HG02943 (cell line): ENCODE results near the gene SLC12A7.

ENCODE experiments used
- ATAC-seq: cut with Tn5 transposase; IDR thresholded peaks from one replicate; pipeline ENCODE4 v1.9.1; 2021; ENCODE audit warnings: mild to moderate bottlenecking, low read depth, moderate library complexity; ENCODE audit not compliant: unreplicated experiment

Gene SLC12A7

DNA sequence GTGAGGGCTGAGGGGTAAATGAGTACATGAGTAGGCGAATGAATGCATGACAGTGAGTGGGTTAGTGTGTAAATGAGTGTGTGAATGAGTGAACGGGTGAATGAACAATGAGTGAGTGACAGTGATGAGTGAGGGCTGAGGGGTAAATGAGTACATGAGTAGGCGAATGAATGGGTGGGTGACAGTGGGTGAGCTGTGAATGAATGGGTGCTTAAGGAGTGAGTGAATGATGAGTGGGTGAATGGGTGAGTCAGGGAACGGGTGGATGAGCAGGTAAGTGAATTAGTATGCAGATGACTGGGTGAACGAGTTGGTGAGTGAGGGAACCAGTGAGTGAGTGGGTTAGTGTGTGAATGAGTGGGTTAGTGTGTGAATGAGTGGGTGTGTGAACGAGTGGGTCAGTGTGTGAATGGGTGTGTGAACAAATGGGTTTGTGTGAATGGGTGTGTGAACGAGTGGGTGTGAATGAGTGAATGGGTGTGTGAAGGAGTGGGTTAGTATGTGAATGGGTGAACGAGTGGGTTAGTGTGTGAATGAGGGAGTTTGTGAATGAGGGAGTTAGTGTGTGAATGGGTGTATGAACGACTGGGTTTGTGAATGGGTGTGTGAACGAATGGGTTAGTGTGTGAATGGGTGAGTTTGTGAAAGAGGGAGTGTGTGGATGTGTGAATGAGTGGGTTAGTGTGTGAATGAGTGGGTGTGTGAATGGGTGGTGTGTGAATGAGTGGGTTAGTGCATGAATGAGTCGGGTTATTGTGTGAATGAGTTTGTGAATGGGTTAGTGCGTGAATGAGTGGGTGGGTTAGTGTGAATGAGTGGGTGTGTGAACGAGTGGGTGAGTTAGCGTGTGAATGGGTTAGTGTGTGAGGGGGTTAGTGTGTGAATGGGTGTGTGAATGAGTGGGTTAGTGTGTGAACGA, 70.4 kb downstream of the SLC12A7 start:
- ATAC-seq, result no peak

DNA sequence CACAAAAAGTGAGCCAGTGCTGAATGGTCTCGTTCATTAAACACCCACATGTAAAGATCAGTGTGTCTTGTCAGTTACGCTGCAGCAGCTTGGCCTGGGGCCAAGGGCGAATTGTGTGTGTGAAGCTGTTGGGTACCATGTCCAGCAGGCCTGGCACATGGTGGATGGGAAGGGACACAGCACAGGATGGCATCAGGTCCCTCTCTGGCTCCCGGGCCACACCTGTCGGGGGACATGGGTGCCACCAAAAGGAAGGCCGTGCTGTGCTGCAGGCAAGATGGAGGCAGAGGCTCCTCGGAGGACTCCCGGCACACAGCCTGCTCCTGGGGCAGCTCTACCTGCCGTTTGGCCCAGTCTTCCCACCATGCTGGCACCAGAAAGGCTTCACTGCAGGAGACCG, 71.3 kb downstream of the SLC12A7 start:
- no peak for ATAC-seq

- no peak for ATAC-seq
These were observed 72.1 kb downstream of the SLC12A7 start for GRCh38 chr5:1039706-1040260.

GRCh38 chr5:1039210-1039548, 72.7 kb downstream of the SLC12A7 start:
- ATAC-seq, result no peak

DNA sequence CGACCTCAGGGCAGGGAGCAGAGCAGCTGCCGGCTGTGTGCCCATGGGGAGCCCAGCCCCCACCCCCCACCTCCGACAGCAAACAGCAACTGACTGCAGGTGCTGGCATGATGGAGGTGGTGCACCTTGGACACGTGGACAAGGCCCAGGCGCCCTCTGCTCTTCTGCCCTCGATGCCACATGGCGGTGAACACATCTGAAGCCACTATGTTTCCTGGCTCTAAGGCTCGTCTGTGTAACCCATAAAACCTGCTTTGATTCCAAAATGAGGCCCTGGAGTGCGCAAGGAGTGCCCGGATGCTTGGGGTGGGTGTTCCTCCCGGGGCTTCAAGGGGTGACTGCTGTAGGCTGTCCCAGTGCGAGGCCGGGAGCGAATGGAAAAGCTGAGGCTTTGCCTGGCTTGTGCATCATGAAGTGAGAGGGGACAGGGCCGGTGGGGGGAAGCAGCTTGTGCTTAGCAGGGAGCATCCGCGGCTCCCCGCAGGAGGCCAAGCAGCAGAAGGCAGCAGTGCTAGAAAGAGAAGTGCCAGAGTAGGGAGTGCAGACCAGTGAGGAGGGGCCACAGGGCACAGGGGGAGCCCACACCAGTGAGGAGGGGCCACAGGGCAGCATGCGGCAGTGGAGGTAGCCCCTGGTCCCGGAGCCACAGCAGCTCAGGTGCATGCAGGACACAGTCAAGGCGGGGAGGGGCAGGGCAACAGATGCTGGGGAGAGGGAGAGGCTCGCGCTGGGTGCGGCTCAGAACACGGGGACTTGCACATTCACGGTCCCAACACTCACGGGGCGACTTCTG, 73.2 kb downstream of the SLC12A7 start:
- ATAC-seq, result no peak

DNA sequence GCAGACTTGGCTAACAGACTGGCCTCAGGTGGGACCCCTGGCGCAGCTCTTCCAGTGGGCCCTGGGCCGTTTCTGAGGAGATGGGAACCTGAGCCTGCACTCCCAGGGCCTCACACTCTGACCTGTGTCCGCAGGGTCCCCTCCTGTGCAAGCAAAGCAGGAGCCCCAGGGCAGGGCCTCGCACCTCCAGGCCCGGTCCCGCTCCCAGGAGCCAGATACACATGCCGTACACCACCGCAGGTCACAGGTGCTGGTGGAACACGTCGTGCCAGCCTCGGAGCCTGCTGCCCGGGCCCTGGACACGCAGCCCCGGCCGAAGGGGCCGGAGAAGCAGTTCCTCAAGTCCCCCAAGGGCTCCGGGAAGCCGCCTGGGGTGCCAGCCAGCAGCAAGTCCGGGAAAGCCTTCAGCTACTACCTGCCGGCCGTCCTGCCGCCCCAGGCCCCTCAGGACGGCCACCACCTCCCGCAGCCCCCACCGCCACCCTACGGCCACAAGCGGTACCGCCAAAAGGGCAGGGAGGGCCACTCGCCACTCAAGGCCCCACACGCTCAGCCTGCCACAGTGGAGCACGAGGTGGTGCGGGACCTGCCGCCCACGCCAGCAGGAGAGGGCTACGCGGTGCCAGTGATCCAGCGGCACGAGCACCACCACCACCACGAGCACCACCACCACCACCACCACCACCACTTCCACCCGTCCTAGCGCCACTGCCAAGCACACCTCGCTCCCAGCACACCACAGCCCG, 74.0 kb downstream of the SLC12A7 start:
- no peak for ATAC-seq

DNA sequence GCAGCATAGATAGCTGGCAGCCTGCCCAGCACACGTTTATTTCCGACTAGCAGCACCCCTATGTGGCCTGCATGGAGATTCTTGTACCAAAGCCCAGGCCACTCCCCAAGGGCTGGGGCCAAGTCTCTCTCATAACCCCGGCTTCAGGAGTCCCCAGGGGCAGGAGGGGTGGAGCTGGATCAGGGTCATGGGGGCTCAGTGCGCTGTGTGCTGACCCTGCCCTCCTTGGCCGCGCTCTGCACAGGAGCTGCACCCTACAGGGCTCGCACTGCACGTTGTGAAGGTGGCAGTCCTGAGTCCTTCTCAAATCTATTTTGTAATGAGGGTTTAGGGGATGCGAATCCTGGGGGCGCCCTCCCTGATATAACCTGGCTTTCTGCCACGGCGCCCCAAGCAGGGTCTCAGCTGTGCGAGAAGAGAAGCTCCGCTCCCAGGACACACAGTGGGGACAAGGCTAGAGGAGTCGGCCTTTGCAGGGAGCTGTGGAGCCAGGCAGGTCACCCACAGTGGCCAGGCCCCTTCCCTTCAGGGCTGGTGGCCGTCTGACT, 74.7 kb downstream of the SLC12A7 start:
- ATAC-seq, result no peak

DNA sequence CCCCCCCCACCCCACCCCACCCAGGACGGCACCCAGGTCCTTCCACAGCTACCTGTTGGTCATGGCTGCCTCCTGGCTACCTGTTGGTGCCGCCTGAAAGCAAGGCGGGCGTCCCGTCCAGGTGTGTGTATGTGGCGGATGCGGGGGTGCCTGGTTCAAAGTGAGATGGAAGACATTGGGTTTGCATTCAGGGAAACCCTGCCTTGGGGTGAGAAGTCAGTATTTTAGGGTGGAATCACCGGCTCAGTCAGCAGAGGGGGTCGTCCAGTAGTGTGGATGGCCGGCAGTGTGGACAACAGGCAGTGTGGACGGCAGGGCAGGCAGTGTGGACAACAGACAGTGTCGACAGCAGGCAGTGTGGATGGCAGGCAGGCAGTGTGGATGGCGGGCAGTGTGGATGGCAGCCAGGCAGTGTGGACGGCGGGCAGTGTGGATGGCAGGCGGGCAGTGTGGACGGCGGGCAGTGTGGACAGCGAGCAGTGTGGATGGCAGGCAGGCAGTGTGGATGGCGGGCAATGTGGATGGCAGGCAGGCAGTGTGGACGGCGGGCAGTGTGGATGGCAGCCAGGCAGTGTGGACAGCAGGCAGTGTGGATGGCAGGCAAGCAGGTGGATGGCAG, 75.2 kb downstream of the SLC12A7 start:
- ATAC-seq, result no peak

GRCh38 chr5:1035421-1036405, 76.2 kb downstream of the SLC12A7 start:
- no peak for ATAC-seq

GRCh38 chr5:1034986-1035385, 76.9 kb downstream of the SLC12A7 start:
- ATAC-seq, result no peak

DNA sequence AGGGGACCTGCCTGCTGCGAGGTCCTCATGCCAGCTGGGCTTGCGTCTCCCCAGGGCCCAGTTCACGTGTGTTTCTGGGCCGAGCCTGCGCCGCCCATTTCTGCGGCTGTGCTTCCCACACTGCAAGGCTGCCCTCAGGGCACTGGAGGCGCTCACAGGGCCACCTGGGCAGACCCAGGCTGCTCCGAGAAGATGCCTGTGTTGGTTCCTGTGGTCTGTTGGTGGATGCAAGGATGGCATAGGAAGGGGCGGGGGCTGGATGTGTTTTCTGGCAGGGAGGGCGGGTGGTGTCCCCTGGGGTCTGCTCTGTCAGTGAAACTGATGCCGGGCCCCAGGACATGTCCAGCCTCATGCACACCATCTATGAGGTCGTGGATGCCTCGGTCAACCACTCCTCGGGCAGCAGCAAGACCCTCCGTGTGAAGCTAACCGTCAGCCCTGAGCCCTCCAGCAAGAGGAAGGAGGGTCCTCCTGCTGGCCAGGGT, 77.4 kb downstream of the SLC12A7 start:
- ATAC-seq, result no peak

DNA sequence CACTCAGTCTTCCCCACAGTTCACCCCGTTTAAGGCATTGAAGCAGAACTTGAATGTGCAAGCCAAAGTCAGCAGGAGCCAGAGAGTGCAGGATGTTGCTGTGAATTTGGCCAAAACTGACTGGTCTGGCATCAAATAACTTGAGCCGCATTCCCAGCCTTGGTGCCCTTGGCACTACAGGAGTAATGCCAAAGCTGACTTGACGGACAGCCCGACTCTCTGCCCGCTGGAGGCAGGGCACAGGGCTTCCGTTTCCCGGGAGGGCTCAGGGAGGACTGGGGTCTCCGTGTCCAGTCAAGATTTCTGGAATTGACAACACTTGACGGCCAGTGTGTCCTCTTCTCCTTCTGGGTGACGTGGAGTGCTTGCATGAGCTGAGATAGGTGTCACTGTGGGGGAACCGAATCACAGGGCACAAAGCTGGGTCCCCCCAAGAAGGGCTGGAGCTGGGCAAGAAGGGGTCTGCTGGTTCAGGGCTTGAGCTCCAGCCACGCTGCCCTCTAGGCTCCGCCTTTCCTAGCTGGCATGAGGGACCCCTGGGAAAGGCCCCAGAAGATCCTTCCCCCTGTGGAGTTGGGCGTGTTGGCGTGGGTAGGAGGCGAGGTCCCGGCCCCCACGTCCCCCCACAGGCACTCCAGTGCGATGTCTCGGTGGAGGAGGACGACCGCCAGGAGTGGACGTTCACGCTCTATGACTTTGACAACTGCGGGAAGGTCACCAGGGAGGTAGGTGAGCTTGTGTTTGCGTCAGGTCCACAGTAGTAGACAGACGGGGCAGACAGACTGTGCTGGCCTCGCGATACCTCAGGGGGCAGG, 78.0 kb downstream of the SLC12A7 start:
- ATAC-seq, result no peak

DNA sequence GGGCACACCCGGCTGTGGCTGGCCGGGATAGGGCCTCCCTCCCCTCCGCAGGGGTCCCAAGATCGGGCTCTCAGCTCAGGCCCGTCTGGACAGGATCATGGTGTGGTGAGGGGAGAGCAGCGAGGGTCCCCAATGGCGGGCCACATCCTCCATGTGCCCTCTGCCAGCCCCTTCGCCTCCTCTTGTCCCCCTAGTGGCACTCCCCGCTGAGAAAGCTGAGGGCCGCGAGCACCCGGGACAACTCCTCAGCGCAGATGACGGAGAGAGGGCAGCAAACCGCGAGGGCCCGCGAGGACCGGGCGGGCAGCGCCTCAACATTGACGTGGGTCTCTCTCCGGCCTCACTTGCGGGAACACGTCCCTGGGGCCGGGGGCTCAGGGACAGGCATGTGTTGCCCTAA, 78.7 kb downstream of the SLC12A7 start:
- no peak for ATAC-seq

- ATAC-seq, result no peak
These were observed 79.3 kb downstream of the SLC12A7 start for GRCh38 chr5:1032551-1033027.

DNA sequence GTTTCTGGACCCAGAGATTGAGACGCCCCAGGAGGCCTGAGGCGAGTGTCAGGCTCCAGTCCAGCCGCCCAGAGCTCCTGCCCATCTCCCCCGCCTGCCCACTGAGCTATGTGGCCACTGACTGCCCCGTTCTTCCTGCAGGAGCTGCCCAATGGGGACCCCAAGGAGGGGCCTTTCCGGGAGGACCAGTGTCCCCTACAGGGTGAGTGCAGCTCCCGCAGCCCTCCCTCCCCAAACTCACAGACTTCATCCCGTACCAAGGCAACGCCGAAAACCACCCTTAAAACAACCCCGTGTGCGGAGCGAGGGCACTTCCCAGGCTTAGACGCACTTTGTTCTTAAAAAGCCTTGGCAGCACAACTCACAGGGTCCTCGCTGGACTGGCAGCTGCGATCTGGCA, 79.9 kb downstream of the SLC12A7 start:
- ATAC-seq, result no peak

GRCh38 chr5:1031306-1031959, 80.4 kb downstream of the SLC12A7 start:
- no peak for ATAC-seq

DNA sequence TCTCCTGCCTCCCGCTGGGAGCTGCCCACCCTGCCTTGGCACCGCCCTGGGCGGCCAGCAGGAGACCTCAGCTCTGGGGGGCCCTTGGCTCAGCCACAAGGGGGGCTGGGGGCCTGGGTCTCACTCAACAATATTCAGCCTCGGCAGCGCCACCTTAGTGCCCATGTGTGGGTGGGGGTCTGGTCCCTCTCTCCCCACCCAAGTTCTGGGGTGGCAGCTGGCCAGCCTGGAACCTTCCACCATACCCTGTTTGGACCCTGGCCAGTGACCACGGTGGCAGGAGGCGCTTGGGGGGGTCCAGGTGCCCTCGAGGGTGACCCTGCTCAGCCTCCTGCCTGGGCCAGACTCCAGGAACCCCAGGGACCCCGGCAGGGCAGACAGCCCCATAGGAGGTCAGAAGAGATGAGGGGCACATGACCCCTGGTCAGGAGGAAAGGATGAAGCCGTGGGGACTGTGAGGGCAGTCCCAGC, 81.0 kb downstream of the SLC12A7 start:
- ATAC-seq, result no peak
